B cell (primary cell): ENCODE data around the gene APP.

Experiments used
- CTCF ChIP-seq: fragments of 200-600 bp; IDR thresholded peaks from one replicate; pipeline ENCODE4 v1.8.0; 2022; ENCODE audit warnings: antibody characterized with exemption, mild to moderate bottlenecking
- EZH2 ChIP-seq: IDR thresholded peaks from 2 replicates; pipeline ENCODE4 v1.6.1; 2012; ENCODE audit warnings: borderline replicate concordance, low read depth, mild to moderate bottlenecking, moderate library complexity, low read length; ENCODE audit not compliant: insufficient read depth, poor library complexity, severe bottlenecking

GRCh38 chr21:26153758-26154157 lies 16.8 kb downstream of the APP start:
- TF ChIP-seq EZH2 (no peak), CTCF (no peak)
